B cell (primary cell): ENCODE measurements around the gene IER5L. TPM values are rescaled to one million over a fixed set of nuclear protein-coding genes. Genes with fewer than 3 reads are reported as not detected.

ENCODE experiments used
- ATAC-seq: fragments of 200-7000 bp; cut with Tn5 transposase; one replicate; pipeline ENCODE4 v1.10.0; 2021; ENCODE audit warnings: low read depth, mild to moderate bottlenecking, moderate number of reproducible peaks, moderate library complexity
- CTCF ChIA-PET: fragments of 350-600 bp; sonication (Branson Sonifier 250); formaldehyde crosslinking; loops from one replicate; lab custom pipeline; 2021; ENCODE audit warnings: antibody characterized with exemption, inconsistent platforms; lab: Charles Lee
- POLR2A ChIA-PET: fragments of 350-600 bp; sonication (Branson Sonifier 250); formaldehyde crosslinking; loops from one replicate; lab custom pipeline; 2021; ENCODE audit warnings: antibody characterized with exemption; lab: Charles Lee
- DNase-seq: peaks from one replicate; pipeline ENCODE4 v3.0.0; 2013
- H2AFZ ChIP-seq: 2 replicates; pipeline ENCODE4 v1.6.1; 2012; ENCODE audit warnings: mild to moderate bottlenecking, low read depth, low read length; ENCODE audit not compliant: insufficient read depth, poor library complexity, severe bottlenecking
- H3K27ac ChIP-seq, 2 donors: 1 replicate in 1 of 2; 2 replicates in 1 of 2; pipeline ENCODE4 v1.5.1; 2012 to 2013; ENCODE audit warnings: low read length in 2 of 2, mild to moderate bottlenecking in 2 of 2, moderate library complexity in 1 of 2
- H3K27me3 ChIP-seq, 4 experiments: fragments of 200-600 bp in 1 of 4; sonication (generic) in 1 of 4; replicated peaks in 1 of 4; 1 replicate in 2 of 4; 2 replicates in 2 of 4; pipeline versions ENCODE4 v1.6.1 to v1.7.0; 2013 to 2016; ENCODE audit warnings: low read length in 3 of 4, mild to moderate bottlenecking in 2 of 4, mixed read lengths in 1 of 4, moderate library complexity in 1 of 4; ENCODE audit not compliant: insufficient read depth in 4 of 4, control insufficient read depth in 3 of 4; ENCODE audit errors: control extremely low read depth in 1 of 4
- H3K36me3 ChIP-seq, 2 experiments: replicated peaks in 1 of 2; 1 replicate in 1 of 2; 2 replicates in 1 of 2; pipeline versions ENCODE4 v1.6.1 to v1.7.1; 2013; ENCODE audit warnings: low read length in 1 of 2; ENCODE audit not compliant: insufficient read depth in 2 of 2, control insufficient read depth in 1 of 2; ENCODE audit errors: control extremely low read depth in 1 of 2, extremely low read depth in 1 of 2
- H3K4me1 ChIP-seq, 2 donors: fragments of 200-600 bp in 1 of 2; sonication (generic) in 1 of 2; 1 replicate in 1 of 2; 2 replicates in 1 of 2; pipeline versions ENCODE4 v1.5.1 to v1.6.1; 2013 to 2017; ENCODE audit warnings: low read length in 2 of 2; ENCODE audit not compliant: control insufficient read depth in 2 of 2, insufficient read depth in 2 of 2
- H3K4me2 ChIP-seq: replicated peaks from 2 replicates; pipeline ENCODE3; 2012; ENCODE audit warnings: mild to moderate bottlenecking, low read depth, low read length; ENCODE audit not compliant: poor library complexity, severe bottlenecking
- H3K4me3 ChIP-seq, 5 experiments: fragments of 200-600 bp in 1 of 5; sonication (generic) in 1 of 5; 1 replicate in 3 of 5; 2 replicates in 2 of 5; pipeline versions ENCODE4 v1.5.1 to v1.7.0; 2011 to 2016; ENCODE audit warnings: low read length in 4 of 5, mild to moderate bottlenecking in 4 of 5, low read depth in 2 of 5, control low read depth in 1 of 5, moderate library complexity in 1 of 5; ENCODE audit not compliant: insufficient read depth in 1 of 5; ENCODE audit errors: control extremely low read depth in 1 of 5, extremely low read depth in 1 of 5
- H3K79me2 ChIP-seq: fragments of 200-600 bp; sonication (generic); one replicate; pipeline ENCODE4 v1.6.0; 2016; ENCODE audit warnings: low read length; ENCODE audit not compliant: control insufficient read depth, insufficient read depth
- H3K9ac ChIP-seq: fragments of 200-600 bp; sonication (generic); 2 replicates; pipeline ENCODE4 v1.6.1; 2017; ENCODE audit warnings: mild to moderate bottlenecking, low read length, moderate library complexity
- H3K9me3 ChIP-seq, 3 donors: one replicate each; pipeline versions ENCODE4 v1.6.1 to v1.7.1; 2013; ENCODE audit warnings: low read length in 2 of 3; ENCODE audit not compliant: control insufficient read depth in 2 of 3, insufficient read depth in 1 of 3; ENCODE audit errors: control extremely low read depth in 1 of 3
- H4K20me1 ChIP-seq: 2 replicates; pipeline ENCODE4 v1.6.0; 2012; ENCODE audit warnings: mild to moderate bottlenecking, low read length; ENCODE audit not compliant: insufficient read depth, control insufficient read depth, poor library complexity, severe bottlenecking
- H3K27ac Mint-ChIP-seq: one replicate; pipeline ENCODE4 v1.8.0; 2021; ENCODE audit warnings: mixed read lengths
- H3K27me3 Mint-ChIP-seq: one replicate; pipeline ENCODE4 v1.8.0; 2021; ENCODE audit warnings: mixed read lengths
- H3K4me1 Mint-ChIP-seq: one replicate; pipeline ENCODE4 v1.8.0; 2021; ENCODE audit warnings: mixed read lengths
- H3K4me3 Mint-ChIP-seq: one replicate; pipeline ENCODE4 v1.8.0; 2021; ENCODE audit warnings: mixed read lengths
- H3K9me3 Mint-ChIP-seq: one replicate; pipeline ENCODE4 v1.8.0; 2022; ENCODE audit warnings: mixed read lengths; ENCODE audit not compliant: insufficient read depth
- EZH2 ChIP-seq: IDR thresholded peaks from 2 replicates; pipeline ENCODE4 v1.6.1; 2012; ENCODE audit warnings: borderline replicate concordance, low read depth, mild to moderate bottlenecking, moderate library complexity, low read length; ENCODE audit not compliant: insufficient read depth, poor library complexity, severe bottlenecking
- WGBS: methylation state at CpG from one replicate; pipeline ENCODE4 v1.1.5; 2013; ENCODE audit warnings: missing lambda C conversion rate; ENCODE audit not compliant: insufficient coverage; 5-methylcytosine and 5-hydroxymethylcytosine counted together
- intact Hi-C: fragments of 100-400 bp; cut with micrococcal nuclease; formaldehyde crosslinking; loops from one replicate; pipeline ENCODE4 v1.10.0; 2022
- polyA plus RNA-seq: library from polyadenylated mRNA; depleted of rRNA; stranded (reverse); fragments of >200 nt; gene quantifications from 2 replicates; pipeline ENCODE4 v1.2.3, GENCODE V29; 2012
- total RNA-seq, 2 donors: library from RNA; stranded (reverse); fragments of 120-200 nt in 1 of 2; gene quantifications; 1 replicate in 1 of 2; 2 replicates in 1 of 2; pipeline versions ENCODE4 v1.2.3 to v1.2.4, GENCODE V29; 2013 to 2022
- TF ChIP-seq, protein P1 (sequence below): fragments of 200-600 bp; IDR thresholded peaks from one replicate; pipeline ENCODE4 v1.8.0; 2022; ENCODE audit warnings: antibody characterized with exemption, mild to moderate bottlenecking

Gene IER5L
- total and polyA plus RNA-seq, 2 donors (not counting 1 experiment from before 2014, with no cell fraction given) = 1.5 to 12.9 TPM

DNA sequence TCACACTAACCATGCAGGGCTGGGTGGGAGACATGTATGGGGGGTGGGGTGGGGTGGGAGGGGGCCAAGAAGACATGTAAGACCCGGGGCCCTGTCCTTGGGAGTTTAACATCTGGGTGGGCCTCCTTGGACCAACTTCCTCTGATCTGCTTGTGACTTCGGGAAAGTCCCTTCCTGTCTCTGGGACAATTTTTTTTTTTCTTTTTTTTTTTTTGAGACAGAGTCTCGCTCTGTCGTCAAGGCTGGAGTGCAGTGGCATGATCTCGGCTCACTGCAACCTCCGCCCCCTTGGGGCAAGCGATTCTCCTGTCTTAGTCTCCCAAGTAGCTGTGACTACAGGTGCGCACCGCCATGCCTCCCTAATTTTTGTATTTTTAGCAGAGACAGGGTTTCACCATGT is 23.8 kb upstream of the IER5L start:
- no peak overlapping the region for H3K4me2 ChIP-seq
- no peaks in the 10 kb centered on the region for H3K36me3 ChIP-seq
- no peaks in the 10 kb centered on the region for H3K79me2 ChIP-seq
- Mint-ChIP-seq H3K4me3 (no peak overlapping the region), H3K9me3 (no peaks in the 10 kb centered on the region), H3K27ac (no peak overlapping the region), H3K27me3 (no peaks in the 10 kb centered on the region), H3K4me1 (peaks cover 3% of the 10 kb centered on the region)
- no peak overlapping the region for H3K4me3 ChIP-seq
- H4K20me1 ChIP-seq = no peaks in the 10 kb centered on the region
- intact Hi-C loops = loop anchor here (1.0 to 2.0 kb wide), 2 partner anchors 24 to 61 kb away; partner anchors contain the start of gene IER5L
- ATAC-seq = no peak
- TF ChIP-seq, protein P1, sequence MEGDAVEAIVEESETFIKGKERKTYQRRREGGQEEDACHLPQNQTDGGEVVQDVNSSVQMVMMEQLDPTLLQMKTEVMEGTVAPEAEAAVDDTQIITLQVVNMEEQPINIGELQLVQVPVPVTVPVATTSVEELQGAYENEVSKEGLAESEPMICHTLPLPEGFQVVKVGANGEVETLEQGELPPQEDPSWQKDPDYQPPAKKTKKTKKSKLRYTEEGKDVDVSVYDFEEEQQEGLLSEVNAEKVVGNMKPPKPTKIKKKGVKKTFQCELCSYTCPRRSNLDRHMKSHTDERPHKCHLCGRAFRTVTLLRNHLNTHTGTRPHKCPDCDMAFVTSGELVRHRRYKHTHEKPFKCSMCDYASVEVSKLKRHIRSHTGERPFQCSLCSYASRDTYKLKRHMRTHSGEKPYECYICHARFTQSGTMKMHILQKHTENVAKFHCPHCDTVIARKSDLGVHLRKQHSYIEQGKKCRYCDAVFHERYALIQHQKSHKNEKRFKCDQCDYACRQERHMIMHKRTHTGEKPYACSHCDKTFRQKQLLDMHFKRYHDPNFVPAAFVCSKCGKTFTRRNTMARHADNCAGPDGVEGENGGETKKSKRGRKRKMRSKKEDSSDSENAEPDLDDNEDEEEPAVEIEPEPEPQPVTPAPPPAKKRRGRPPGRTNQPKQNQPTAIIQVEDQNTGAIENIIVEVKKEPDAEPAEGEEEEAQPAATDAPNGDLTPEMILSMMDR = no peak
- TF ChIP-seq EZH2 = no peak
- POLR2A ChIA-PET = interaction anchor here (0.6 to 1.8 kb wide), 3 partner anchors 21 to 259 kb away, joined by 4 to 5 read pairs (median 4); partner anchors contain the start of gene IER5L
- H3K9ac ChIP-seq = no peak overlapping the region
- H3K27ac ChIP-seq = no peak overlapping the region
- CTCF ChIA-PET = interaction anchor here (1.1 kb wide), 1 partner anchor 27 kb away, joined by 3 read pairs; no protein-coding TSS in a partner anchor
- no peak overlapping the region for H2AFZ ChIP-seq
- peaks cover 0 to 16% (median 0%) of the 10 kb centered on the region in 4 experiments for H3K27me3 ChIP-seq
- H3K9me3 ChIP-seq = peaks cover 0 to 11% (median 0%) of the 10 kb centered on the region in 3 donors
- peaks cover 2 to 8% of the 10 kb centered on the region in 2 donors for H3K4me1 ChIP-seq
- DNase-seq = no peak
- 86% methylated on average over 8 of the region's 9 CpGs for WGBS

DNA sequence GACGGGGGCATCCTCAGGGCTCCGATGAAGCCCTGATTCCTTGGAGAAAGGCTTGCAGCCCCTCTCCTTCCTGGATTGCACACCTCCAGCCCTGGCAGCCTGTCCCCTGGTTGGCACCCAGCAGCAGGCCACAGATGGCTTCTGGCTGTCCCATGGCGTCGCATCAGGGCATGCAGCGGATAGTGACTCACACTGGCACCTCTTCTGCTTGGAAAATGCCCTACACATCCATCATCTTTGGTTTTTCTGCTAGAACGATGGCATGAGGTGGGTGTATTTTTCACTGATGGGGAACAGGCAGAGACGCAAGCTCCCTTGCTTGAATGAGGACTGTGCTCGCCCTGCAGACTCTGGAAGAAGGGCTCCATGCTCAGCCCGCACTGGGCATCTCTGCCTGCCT is 23.2 kb upstream of the IER5L start:
- ChIA-PET POLR2A (interaction anchor here (1.8 kb wide), 1 partner anchor 23 kb away, joined by 5 read pairs; the partner anchor contains the start of gene IER5L), CTCF (no interaction called here)
- H4K20me1 ChIP-seq = no peaks in the 10 kb centered on the region
- no peaks in the 10 kb centered on the region for H3K36me3 ChIP-seq
- intact Hi-C loops = no loop called here
- no peak for ATAC-seq
- no peak overlapping the region for H2AFZ ChIP-seq
- TF ChIP-seq EZH2 = no peak
- TF ChIP-seq, protein P1 = no peak
- no peak overlapping the region for H3K4me3 Mint-ChIP-seq
- H3K27ac Mint-ChIP-seq = no peak overlapping the region
- no peak overlapping the region for H3K27ac ChIP-seq
- DNase-seq = no peak
- peaks cover 3% of the 10 kb centered on the region for H3K4me1 Mint-ChIP-seq
- no peak overlapping the region for H3K4me3 ChIP-seq
- H3K27me3 ChIP-seq = peaks cover 0 to 16% (median under 1%) of the 10 kb centered on the region in 4 experiments
- no peaks in the 10 kb centered on the region for H3K27me3 Mint-ChIP-seq
- peaks cover 0 to 11% (median 0%) of the 10 kb centered on the region in 3 donors for H3K9me3 ChIP-seq
- no peak overlapping the region for H3K4me2 ChIP-seq
- H3K9me3 Mint-ChIP-seq = no peaks in the 10 kb centered on the region
- no peak overlapping the region for H3K9ac ChIP-seq
- peaks cover 2 to 8% of the 10 kb centered on the region in 2 donors for H3K4me1 ChIP-seq
- WGBS = 94% methylated on average over 6 of the region's 9 CpGs
- H3K79me2 ChIP-seq = no peaks in the 10 kb centered on the region
